GM19463 (cell line): ENCODE results near the gene APOC3.

Experiments used
- ATAC-seq: cut with Tn5 transposase; IDR thresholded peaks from one replicate; pipeline ENCODE4 v1.9.1; 2021; ENCODE audit warnings: mild to moderate bottlenecking, moderate library complexity; ENCODE audit not compliant: unreplicated experiment

Gene APOC3

DNA sequence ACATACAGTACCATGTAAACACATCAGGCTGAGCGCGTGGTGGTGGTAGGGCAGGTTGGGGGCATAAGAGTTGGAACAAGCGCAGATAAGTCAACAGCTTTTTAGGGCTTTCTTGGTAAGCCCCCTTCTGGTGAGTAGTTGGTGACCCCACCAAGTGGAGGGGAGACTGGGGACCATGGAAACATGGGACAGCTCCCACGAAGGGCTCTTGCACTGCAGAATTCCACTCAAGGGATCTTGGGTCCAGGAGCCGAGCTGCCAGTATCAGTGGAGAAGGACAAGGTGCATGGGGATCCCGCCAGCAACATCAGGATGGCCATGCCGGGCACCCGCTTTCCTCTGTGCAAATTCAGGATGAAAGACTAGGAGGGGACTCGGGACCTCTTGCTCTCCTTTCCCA, 14.0 kb downstream of the APOC3 start:
- no peak for ATAC-seq

DNA sequence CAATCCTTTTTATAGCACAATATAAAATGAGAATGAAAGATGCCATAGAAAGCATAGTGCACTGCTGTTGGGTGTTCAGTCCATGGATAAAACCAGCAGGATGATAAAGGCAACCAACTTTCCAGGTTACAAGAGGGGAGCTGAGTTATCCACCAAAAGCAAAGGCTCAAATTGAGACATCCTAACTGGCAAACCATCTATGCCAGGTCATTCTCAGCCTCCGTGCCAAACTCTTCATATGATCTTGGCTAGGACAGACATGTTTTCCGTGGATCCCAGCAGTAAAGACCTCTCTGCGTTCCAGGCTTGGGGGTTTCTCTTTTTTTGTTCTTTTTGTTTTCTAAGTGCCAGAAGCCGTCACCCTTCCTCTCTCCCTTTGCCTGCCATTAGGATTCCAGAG, 15.0 kb downstream of the APOC3 start:
- ATAC-seq = no peak

DNA sequence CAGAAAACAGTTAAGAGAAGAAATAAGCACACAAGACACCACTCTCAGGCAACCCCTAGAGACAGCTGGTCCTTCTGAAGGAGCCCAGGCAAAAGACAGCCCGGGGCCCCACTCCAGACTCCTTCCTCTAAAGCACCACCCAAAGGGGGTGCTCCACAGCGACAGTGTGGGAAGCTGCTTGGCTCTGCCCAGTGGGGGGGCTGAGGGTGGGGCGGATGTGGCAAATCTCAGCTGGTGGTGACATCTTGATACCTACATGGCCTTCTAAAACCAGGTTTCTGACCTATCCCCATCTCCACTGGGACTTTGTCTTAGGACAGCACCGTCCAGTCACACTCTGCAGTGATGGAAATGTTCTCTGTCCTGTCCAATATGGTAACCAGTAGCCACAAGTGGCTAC, 17.9 kb downstream of the APOC3 start:
- no peak for ATAC-seq

DNA sequence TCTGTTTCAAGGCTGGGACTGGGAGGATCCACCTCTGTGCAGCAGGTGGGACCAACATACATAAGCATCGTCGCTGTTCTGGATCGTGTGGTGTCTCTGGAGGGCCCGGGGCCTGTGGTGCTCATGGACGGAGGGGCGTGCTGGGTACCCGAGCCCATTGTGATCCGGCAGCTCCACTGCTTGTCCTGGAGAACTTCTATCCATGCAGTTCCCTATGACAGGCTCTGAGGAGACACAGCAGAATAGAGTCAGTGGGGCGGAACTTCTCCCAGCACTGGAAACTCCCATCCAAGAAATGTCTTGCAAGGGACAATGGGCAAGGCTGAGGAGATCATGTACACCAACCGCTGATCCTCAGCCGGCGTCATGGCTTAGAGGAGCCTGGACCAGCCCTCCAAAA, 19.4 kb downstream of the APOC3 start:
- ATAC-seq = no peak

DNA sequence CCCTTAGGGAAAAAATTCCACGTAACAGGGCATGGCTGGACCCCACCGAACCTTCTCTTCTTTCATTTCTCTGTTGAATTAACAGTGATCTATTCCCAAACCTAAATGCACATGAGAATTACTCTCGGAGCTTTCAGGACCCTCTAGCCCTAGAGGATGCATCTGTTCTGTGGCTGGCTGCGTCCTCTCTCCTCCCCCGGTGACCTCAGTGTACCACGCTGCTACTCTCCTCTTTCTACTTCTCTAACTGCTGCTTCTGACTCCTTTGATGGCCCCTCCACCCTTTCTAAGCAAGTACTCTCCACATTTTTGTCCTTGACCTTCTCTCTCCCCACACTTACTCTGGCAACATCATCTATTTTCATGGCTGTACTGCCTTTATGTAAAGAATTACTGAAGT, 19.8 kb downstream of the APOC3 start:
- no peak for ATAC-seq

DNA sequence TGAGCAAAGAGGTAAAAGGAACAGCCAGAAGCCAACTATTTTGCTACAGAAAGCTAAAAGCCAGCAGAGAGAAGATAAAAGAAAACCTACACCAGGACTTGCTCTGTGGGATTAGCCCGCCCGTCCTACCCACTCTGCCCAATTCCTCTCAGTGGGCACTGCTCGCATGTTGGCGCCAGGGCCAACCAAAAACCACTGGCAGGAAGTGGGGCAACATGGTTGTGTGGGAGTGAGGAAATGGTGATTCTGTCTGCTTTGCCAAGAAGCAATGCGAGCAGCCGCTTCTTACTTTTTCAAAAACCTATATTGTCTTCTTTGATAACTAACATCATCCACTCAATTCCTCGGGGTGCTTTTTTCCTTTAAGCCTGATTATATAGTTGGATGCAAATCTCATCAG, 21.9 kb downstream of the APOC3 start:
- no peak for ATAC-seq

DNA sequence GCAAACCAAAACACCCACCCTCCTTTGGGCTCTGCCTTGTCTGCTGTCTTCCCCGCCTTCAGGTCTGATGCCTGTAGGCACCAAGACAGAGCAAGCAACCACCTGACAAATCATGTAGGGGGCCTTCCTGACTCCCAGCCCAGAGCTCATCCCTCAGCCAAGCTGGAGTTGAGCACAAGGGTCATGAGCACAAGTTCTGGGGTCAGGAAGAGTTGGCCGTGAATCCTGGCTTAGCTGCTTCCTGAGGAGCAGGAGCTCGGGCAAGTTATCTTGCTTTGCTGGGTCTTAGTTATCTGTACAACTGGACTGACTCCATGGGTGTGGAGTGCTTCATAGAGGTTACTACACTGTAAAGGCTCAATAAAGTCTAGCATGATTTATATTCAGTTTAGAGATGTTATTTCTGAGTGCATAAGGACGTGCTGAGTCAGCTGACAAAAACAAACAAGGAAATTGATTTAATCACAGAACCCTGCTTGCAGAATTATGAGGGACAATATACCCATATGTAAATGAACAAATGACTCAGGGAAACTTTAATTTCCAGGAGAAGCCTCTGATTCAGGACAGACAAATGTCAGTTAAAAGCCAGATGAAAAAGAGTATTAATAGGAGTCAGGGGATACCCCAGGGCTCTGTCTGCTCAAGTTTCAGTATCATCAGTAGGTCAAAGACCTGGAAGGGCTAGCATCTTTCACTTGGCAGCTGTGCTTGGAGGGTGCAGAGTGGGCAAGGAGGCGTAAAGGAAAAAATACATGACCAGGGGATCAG, 22.7 kb downstream of the APOC3 start:
- ATAC-seq = peak; percentile 46

DNA sequence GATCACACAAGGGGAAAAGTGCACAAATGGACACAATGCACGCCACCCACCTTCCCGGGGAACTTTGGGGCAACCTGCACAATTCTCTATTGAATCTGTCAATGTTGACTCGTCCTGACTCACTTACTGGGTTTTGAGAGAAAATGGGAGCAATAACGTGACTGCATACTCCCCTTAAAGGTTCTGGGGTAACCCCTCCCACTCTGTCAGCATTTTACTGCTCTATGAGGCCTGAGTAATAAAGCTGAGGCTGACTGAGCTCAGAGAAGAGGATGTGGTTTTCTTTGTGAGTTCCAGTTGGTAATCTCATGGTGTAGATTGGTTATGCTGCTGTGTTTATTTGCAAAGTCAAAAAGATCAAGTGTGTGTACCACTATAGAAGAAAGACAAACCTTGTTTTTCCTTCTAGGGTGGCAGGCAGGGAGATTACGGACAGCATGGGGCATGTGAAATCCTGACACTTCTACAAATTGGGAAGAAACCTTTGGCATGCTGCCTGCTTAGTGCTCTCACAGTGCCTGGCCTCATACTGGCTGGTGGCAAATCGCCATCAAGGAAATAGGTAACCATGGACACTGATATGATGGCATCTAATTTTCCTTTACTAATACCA, 23.9 kb downstream of the APOC3 start:
- peak; percentile 96 for ATAC-seq

DNA sequence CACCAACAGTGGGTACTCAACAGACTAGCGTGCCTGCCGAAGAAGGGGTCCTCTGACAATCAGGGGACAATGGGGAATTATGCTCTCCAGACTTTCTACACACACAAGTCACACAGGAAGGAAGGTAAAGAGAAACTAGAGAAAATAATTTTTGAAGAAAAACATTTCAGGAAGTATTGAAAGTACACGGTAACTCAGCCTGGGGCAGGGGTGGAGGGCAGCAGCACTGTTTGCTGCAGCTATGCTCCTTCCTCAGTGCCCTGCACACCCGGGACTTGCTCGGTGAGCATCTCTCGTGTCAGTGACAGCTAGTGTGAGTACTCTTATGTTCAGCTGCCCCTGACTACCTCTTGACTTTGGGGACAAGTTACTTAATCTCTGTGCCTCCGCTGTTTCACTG, 25.7 kb downstream of the APOC3 start:
- ATAC-seq = no peak

DNA sequence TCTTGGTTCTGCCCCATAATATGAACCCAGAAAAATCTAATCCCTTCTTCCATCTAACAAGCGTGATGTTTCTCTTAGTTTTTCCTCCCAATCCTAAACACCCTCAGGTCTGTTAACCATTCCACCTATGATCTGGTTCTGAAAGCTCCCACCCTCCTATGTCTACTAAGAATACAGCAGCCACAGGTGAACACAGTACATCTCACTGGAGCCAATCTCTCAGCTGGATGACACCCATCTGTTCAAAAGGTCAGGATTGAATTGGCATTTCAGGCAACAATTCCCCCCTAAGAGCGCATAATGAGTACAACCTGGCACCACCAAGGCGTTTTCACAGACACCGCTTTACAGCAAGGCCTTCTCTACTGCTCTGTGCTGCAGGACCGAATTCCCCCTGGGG, 26.7 kb downstream of the APOC3 start:
- ATAC-seq = no peak

DNA sequence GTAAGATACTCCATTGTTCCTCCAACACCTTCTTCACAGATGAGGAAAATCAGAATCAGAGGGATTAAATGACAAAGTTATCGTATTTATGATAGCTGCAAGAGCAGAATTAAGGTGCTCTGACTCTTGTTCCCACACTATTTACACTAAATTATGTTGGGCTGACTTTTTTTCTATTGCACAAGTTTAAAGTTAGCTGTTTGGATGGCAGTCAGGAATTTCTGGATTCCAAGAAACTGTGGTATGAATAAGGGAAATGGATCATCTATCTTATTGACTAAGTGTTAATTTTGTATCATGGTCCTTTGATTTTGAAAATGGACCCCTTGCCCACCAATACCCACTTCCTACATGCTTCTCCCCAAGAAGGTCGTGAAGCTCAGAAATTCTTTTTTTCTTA, 27.6 kb downstream of the APOC3 start:
- no peak for ATAC-seq

DNA sequence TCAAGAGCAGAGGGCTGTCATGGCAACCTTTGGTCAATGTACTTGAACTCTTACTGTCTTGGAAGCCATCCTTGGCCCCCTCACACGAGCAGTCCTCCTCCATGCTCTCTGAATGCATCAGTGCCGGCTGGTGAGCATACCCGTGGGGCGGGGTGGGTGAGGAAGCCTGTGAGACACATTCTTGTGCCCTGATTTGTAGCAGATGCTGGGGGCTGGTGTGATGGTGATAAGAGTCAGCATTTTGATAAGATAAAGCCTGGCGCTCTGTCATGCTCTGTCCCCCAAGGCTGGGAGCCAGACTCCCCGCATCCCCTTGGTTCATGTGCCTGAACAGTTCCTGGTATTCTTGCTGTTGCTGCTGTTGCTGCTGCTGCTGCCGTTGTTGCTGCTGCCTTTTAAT, 28.2 kb downstream of the APOC3 start:
- ATAC-seq = no peak

DNA sequence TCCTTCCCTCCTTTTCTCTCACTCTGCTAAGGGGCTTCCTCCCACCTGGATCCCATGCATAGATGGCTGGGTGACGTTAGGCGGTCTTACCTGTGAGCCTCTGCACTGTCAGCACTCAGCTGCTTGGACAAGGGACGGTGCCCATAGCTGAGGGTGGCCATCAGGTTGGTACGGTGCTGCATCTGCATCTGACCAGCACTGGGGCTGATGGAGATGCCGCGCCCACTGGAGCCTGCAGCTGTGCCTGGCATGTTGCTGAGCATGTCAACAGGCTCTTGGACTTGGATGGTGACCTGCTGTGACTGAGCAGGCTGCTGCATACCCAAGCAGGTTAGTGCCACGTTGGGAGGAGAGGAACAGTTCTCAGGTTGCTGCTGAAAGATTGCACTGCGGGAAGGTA, 29.5 kb downstream of the APOC3 start:
- ATAC-seq = no peak

DNA sequence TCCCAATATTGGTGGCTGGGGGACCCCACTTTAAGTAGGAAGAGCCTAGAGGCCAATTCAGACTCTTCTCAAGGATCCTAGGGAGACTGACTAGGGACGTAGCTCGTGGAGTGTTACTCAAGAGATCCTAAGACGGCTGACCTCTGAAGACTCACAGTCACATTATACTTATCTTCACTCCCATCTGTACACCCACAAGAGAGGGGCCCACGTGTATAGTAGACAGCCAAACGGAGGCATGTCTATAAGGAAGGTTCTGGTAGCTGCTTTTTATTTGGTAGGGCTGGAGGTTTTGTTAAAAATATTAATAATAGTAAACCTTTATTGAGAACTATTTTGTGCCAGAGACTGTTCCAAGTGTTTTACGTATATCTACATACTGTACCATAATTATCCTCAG, 30.6 kb downstream of the APOC3 start:
- no peak for ATAC-seq

DNA sequence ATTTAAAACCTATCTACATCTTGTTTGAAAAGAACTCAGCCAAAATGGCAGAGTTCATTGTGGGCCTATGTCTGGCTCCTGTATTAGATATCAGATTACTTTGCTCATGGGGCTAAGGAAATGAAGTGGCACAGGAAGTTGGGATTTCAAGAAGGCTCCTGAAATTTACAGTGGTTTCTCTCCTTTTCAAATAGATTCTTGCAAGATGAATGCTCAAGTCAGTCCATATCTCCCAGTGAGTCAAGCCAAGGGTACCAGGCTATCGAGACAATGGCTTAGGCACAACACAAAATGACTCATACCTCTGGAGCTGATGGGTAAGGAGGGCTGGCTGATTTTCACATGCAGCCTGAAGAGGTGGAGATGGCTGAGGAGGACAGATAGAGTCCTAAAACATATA, 31.8 kb downstream of the APOC3 start:
- ATAC-seq = no peak

DNA sequence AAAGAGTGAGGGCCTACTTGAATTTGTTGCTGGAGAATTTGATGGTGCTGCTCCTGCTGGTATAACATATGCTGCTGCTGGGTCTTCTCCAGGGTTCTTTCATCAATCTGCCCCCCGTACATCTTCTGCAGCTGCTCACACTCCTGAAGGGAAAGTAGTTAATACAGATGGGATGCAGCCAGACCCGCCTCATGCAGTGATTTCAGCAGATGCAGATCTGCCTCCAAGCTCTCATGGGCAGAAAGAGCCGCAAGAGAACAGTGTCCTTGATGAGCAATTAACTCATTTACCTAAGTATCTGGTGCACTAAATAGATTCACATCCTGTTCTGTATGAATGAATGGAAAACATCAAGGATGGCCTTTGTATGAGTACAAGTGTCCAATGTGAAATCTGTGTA, 32.5 kb downstream of the APOC3 start:
- ATAC-seq = no peak

DNA sequence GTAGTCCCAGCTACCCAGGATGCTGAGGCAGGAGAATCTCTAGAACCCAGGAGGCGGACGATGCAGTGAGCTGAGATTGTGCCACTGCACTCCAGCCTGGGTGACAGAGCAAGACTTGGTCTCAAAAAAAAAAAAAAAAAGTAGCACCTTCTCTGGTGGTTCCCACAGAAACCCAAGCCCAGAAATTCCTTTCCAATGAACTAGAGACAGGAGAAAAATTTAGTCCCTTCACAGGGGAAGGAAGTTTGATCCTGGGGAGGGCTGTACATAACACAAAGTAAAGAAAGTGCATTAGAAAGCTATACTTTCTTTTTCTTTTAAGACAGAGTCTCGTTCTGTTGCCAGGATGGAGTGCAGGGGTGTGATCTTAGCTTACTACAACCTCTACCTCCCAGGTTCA, 33.2 kb downstream of the APOC3 start:
- ATAC-seq = no peak

DNA sequence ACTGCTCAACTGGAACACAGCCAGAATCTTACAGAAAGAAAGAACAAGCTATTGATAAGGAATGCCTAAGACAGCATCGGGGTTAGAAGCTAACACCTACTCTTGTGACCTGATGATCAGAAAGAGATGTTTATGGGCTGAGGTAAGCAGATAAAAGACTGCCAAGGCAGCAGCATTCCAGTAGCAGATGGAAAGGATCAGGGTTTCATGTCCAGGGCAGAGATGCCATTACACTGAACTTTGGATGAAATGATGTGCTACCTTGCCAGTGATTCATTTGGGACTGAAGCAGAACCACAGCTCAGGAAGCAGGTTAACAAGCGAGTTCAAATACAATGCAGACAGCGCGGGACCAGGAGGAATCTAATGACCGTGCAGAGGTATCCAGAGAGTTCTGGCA, 34.8 kb downstream of the APOC3 start:
- ATAC-seq = no peak

DNA sequence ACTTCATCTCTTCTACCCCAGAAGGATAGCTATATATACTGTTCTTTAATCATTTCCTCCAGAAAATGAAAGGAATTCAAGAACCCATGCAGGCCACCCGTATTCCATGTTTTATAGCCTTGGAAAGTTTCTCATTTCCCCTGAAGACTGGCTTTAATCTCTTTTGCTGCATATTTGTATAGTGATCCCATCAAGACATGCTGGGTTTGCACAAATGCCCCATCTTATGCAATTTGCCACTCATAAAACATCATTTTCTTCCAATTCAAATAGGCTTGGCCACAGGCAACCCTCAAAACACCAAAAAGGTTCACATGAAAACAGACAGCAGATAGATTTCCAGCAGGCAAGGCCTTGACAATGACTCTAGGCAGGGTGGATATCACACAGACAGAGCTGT, 36.0 kb downstream of the APOC3 start:
- ATAC-seq = no peak

DNA sequence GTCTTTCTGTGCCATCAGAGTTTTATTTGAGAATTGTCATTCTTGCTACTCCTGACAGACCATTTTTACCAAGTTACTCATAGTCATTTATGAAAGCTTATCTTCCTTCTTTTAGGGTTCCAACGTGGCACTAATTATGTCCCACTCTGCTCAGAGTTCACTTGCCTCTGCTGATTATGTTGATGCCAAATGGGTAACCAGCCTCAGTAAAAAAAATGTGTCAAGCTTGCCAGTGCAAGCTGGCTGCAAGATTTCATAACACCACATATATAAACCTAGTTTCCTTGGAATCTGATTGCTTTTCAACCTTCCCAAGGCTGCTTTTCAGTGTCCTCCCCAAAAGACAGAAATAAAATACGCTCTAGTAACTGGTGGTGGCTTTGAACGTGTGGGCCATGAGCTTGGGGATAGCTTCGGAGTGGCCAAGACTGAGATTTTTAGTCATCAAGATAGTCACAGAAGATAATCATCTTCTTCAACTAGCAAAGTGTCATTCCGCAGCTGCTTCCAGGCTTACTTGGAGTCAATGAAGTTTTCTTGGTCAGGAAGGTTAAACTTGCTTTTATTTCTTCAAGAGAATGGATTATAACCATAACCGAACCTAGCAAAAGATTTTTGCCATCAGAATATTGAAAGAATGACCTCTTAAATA, 37.2 kb downstream of the APOC3 start:
- no peak for ATAC-seq

DNA sequence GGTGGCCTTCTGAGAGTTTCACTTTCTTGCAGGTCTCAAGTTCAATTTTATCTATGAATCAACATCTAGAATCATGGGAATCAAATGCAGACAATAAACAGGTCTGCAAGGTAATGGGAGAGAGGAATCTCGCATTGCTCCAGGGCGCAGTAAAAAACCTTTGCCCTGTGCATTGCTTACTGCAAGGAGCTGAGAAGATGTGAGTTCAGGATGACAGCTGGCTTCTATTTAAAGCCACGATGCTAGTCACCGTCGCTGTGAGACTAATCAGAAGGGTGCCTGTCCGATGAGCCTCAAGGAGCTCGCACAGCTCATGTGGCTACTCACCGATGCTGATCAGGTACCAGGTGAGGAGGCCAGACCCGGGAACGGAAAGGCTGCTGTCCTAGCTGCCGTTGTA, 37.9 kb downstream of the APOC3 start:
- no peak for ATAC-seq

DNA sequence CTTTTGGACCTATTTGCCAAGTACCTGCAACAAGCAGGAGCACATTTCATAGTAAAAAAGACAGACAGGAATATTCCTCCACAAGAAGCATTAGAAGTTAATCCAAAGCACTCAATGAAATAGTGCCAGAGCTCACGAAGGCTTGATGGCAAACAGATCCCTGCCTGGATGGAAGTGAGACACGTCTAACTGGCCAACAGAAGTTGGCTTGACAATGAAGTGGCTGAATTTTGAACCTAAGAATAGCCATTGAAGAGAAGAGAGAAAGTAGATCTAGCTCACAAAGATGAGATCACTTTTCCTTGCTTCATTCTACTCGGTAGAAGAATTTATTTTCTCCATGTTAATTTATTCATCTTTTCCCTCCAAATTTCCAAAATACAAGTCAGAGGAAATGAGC, 38.4 kb downstream of the APOC3 start:
- no peak for ATAC-seq
